ENCODE results near the gene GALNT5. TPM values are rescaled to one million over a fixed set of nuclear protein-coding genes. Genes with fewer than 3 reads are reported as not detected.
A peak's percentile ranks its signal among the peaks of the same experiment; 100 is the strongest.

The GALNT5 gene
- total RNA-seq, 1 experiment from 2014 or later: 6.8 TPM

GRCh38 chr2:157290525-157290924 is 33.0 kb downstream of the GALNT5 start:
- TF ChIP-seq CTCF (IDR thresholded peaks at IDR 0.05; ENCODE audit: insufficient read depth in 1 of 2, low read depth in 1 of 2, low read length in 1 of 2, severe bottlenecking in 1 of 2, unreplicated experiment in 1 of 2): no peak
- Mint-ChIP-seq H3K9me3 (ENCODE audit: unreplicated experiment) (no peaks in the 10 kb centered on the region), H3K36me3 (ENCODE audit: insufficient read depth, unreplicated experiment) (no peaks in the 10 kb centered on the region), H3K27ac (ENCODE audit: unreplicated experiment) (peak overlapping the region; percentile 32), H3K4me3 (ENCODE audit: unreplicated experiment) (no peak overlapping the region), H3K4me1 (ENCODE audit: low read depth, unreplicated experiment) (peaks cover 28% of the 10 kb centered on the region), H3K27me3 (ENCODE audit: insufficient read depth, unreplicated experiment) (no peaks in the 10 kb centered on the region)
- Histone ChIP-seq H3K36me3 (ENCODE audit: control insufficient read depth, insufficient read depth, low read length) (no peaks in the 10 kb centered on the region; the same call in 1 of the 2 replicates), H3K9me3 (no peaks in the 10 kb centered on the region), H3K4me3 (ENCODE audit: low read depth, low read length) (no peak overlapping the region), H3K27me3 (replicated peaks; ENCODE audit: control insufficient read depth, insufficient read depth, low read length) (no peaks in the 10 kb centered on the region), H3K4me1 (peaks cover 31% of the 10 kb centered on the region)
- intact Hi-C loops (cut with micrococcal nuclease; ENCODE audit: unreplicated experiment): loop anchor here (2.0 kb wide), 1 partner anchor 30 kb away; no protein-coding TSS in a partner anchor
- BruUV-seq (replicated peaks): no TSS peak
- DNase-seq: no peak
- POLR2A ChIA-PET: no interaction called here
- CTCF ChIA-PET: no interaction called here

GRCh38 chr2:157291018-157291417 is 33.5 kb downstream of the GALNT5 start:
- Histone ChIP-seq H3K9me3 (no peaks in the 10 kb centered on the region), H3K4me3 (ENCODE audit: low read depth, low read length) (no peak overlapping the region), H3K4me1 (peaks cover 36% of the 10 kb centered on the region), H3K27me3 (replicated peaks; ENCODE audit: control insufficient read depth, insufficient read depth, low read length) (no peaks in the 10 kb centered on the region), H3K36me3 (ENCODE audit: control insufficient read depth, insufficient read depth, low read length) (no peaks in the 10 kb centered on the region; the same call in 1 of the 2 replicates)
- DNase-seq: peak in 1 of 2 experiments; percentile 30
- H3K4me3 Mint-ChIP-seq (ENCODE audit: unreplicated experiment): no peak overlapping the region
- CTCF ChIA-PET: no interaction called here
- H3K36me3 Mint-ChIP-seq (ENCODE audit: insufficient read depth, unreplicated experiment): no peaks in the 10 kb centered on the region
- POLR2A ChIA-PET: no interaction called here
- no peak for TF ChIP-seq CTCF (IDR thresholded peaks at IDR 0.05; ENCODE audit: insufficient read depth in 1 of 2, low read depth in 1 of 2, low read length in 1 of 2, severe bottlenecking in 1 of 2, unreplicated experiment in 1 of 2)
- H3K27ac Mint-ChIP-seq (ENCODE audit: unreplicated experiment): no peak overlapping the region
- no peaks in the 10 kb centered on the region for H3K27me3 Mint-ChIP-seq (ENCODE audit: insufficient read depth, unreplicated experiment)
- H3K9me3 Mint-ChIP-seq (ENCODE audit: unreplicated experiment): no peaks in the 10 kb centered on the region
- peaks cover 28% of the 10 kb centered on the region for H3K4me1 Mint-ChIP-seq (ENCODE audit: low read depth, unreplicated experiment)
- intact Hi-C loops (cut with micrococcal nuclease; ENCODE audit: unreplicated experiment): loop anchor here (1.0 to 2.0 kb wide), 2 partner anchors 30 to 45 kb away; no protein-coding TSS in a partner anchor
- no TSS peak for BruUV-seq (replicated peaks)

- H3K4me1 Mint-ChIP-seq (ENCODE audit: low read depth, unreplicated experiment): peaks cover 28% of the 10 kb centered on the region
- H3K4me3 ChIP-seq (ENCODE audit: low read depth, low read length): no peak overlapping the region
- peaks cover 2% of the 10 kb centered on the region for H3K36me3 ChIP-seq (ENCODE audit: control insufficient read depth, insufficient read depth, low read length)
- no peaks in the 10 kb centered on the region for H3K9me3 ChIP-seq
- no peaks in the 10 kb centered on the region for H3K36me3 Mint-ChIP-seq (ENCODE audit: insufficient read depth, unreplicated experiment)
- no peak overlapping the region for H3K27ac Mint-ChIP-seq (ENCODE audit: unreplicated experiment)
- peaks cover 38% of the 10 kb centered on the region for H3K4me1 ChIP-seq
- no peaks in the 10 kb centered on the region for H3K9me3 Mint-ChIP-seq (ENCODE audit: unreplicated experiment)
- POLR2A ChIA-PET: no interaction called here
- no peaks in the 10 kb centered on the region for H3K27me3 ChIP-seq (replicated peaks; ENCODE audit: control insufficient read depth, insufficient read depth, low read length)
- TF ChIP-seq CTCF (IDR thresholded peaks at IDR 0.05; ENCODE audit: insufficient read depth in 1 of 2, low read depth in 1 of 2, low read length in 1 of 2, severe bottlenecking in 1 of 2, unreplicated experiment in 1 of 2): no peak
- no peaks in the 10 kb centered on the region for H3K27me3 Mint-ChIP-seq (ENCODE audit: insufficient read depth, unreplicated experiment)
- BruUV-seq (replicated peaks): no TSS peak
- H3K4me3 Mint-ChIP-seq (ENCODE audit: unreplicated experiment): no peak overlapping the region
- intact Hi-C loops (cut with micrococcal nuclease; ENCODE audit: unreplicated experiment): no loop called here
- CTCF ChIA-PET: interaction anchor here (1.2 kb wide), 1 partner anchor 10 kb away, joined by 4 read pairs; no protein-coding TSS in a partner anchor
- no peak for DNase-seq
Measured at GRCh38 chr2:157292853-157293252, 35.3 kb downstream of the GALNT5 start.

Data from Caco-2 (cell line).